Measurements from ENCODE around the gene FBXW7. TPM values are rescaled to one million over a fixed set of nuclear protein-coding genes. Genes with fewer than 3 reads are reported as not detected.

The FBXW7 gene
- total and polyA plus RNA-seq, 7 donors: 3.7 to 122 (median 74.9) TPM

DNA sequence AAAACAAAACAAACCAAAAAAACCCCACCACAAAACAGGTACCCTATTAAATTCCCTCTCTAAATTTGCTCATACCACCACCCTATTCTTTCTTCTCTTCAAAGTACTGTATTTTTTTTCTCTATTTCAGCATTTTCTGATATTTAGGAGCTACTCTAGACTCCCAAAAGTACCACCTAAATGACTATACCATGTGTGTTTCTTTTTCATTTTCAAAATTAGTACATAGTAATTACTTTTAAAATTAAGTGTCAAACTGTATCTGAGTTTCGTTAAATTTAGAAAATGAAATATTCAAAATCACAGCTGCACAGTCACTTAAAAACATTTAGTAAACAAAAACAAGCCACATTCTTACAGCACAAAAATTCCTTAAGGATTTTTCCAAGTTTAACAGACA lies 161.7 kb downstream of the FBXW7 start:
- no peaks in the 10 kb centered on the region for H3K9me3 ChIP-seq
- H3K27me3 ChIP-seq: no peaks in the 10 kb centered on the region
- no peak overlapping the region for H3K27ac ChIP-seq
- TF ChIP-seq EP300 (IDR thresholded peaks at IDR 0.05): no peak
- DNase-seq: no peak
- 79 to 83% methylated on average over 1 of the region's 1 CpG for WGBS, 2 donors
- no peaks in the 10 kb centered on the region for H3K36me3 ChIP-seq
- H3K4me1 ChIP-seq: peaks cover 0 to 14% (median 5%) of the 10 kb centered on the region in 4 donors
- no peak overlapping the region for H3K4me3 ChIP-seq
- intact Hi-C loops (cut with DNase I): no loop called here

DNA sequence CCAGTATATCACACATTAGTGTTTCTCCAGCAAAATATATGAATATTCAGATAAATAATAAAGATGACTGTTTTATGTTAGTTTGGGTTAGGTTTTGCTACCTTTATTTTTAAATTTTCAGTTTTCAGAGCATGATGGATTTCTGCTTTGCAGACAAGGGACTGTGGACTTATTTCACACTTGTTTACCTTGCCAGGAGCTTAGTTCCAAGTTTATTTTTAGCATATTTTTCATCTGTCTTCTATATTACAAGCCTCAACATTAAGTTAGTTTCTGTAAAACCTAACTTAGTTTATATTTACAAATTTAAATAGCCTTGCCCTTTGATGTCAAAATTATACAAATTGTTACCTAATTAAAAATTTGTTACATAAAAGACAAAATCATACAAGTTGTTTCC lies 163.4 kb downstream of the FBXW7 start:
- intact Hi-C loops (cut with DNase I): no loop called here
- peaks cover 0 to 14% (median 5%) of the 10 kb centered on the region in 4 donors for H3K4me1 ChIP-seq
- DNase-seq: no peak
- H3K27me3 ChIP-seq: no peaks in the 10 kb centered on the region
- no peak for TF ChIP-seq POLR2A (IDR thresholded peaks at IDR 0.05)
- TF ChIP-seq EP300 (IDR thresholded peaks at IDR 0.05): no peak
- TF ChIP-seq POLR2AphosphoS5 (IDR thresholded peaks at IDR 0.05): no peak
- TF ChIP-seq, protein P1, sequence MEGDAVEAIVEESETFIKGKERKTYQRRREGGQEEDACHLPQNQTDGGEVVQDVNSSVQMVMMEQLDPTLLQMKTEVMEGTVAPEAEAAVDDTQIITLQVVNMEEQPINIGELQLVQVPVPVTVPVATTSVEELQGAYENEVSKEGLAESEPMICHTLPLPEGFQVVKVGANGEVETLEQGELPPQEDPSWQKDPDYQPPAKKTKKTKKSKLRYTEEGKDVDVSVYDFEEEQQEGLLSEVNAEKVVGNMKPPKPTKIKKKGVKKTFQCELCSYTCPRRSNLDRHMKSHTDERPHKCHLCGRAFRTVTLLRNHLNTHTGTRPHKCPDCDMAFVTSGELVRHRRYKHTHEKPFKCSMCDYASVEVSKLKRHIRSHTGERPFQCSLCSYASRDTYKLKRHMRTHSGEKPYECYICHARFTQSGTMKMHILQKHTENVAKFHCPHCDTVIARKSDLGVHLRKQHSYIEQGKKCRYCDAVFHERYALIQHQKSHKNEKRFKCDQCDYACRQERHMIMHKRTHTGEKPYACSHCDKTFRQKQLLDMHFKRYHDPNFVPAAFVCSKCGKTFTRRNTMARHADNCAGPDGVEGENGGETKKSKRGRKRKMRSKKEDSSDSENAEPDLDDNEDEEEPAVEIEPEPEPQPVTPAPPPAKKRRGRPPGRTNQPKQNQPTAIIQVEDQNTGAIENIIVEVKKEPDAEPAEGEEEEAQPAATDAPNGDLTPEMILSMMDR (IDR thresholded peaks at IDR 0.05): no peak
- H3K27ac ChIP-seq: no peak overlapping the region
- no peaks in the 10 kb centered on the region for H3K36me3 ChIP-seq
- H3K4me3 ChIP-seq: no peak overlapping the region
- H3K9me3 ChIP-seq: no peaks in the 10 kb centered on the region

DNA sequence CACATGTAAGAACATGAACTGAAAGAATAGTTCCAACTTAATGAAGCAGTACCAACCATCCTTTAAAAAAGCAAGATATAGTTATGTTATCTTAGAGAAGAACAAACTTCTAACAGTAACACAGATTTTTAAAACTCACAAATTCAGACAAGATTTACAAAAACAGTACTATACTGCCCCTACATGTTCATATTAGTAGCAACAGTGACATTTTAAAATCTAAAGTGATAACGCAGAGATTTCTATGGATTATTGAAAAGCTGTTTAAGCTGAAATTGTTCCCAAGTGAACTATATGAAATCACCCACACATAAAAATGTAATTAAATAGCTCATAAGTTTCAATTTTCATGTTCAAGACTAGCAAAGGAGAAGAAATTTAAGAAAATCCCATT lies 166.0 kb downstream of the FBXW7 start:
- Histone ChIP-seq H3K4me1 (peaks cover 0 to 10% (median 5%) of the 10 kb centered on the region in 4 donors), H3K27me3 (no peaks in the 10 kb centered on the region), H3K9me3 (no peaks in the 10 kb centered on the region), H3K36me3 (no peaks in the 10 kb centered on the region), H3K27ac (no peak overlapping the region), H3K4me3 (no peak overlapping the region)
- no peak for DNase-seq
- intact Hi-C loops (cut with DNase I): no loop called here
- TF ChIP-seq POLR2AphosphoS5 (IDR thresholded peaks at IDR 0.05): no peak
- TF ChIP-seq, protein P1 (IDR thresholded peaks at IDR 0.05): peak in 1 of 4 experiments; percentile 16
- no peak for TF ChIP-seq POLR2A (IDR thresholded peaks at IDR 0.05)
- no peak for TF ChIP-seq EP300 (IDR thresholded peaks at IDR 0.05)
- WGBS, 2 donors: 72 to 76% methylated on average over 1 of the region's 1 CpG

DNA sequence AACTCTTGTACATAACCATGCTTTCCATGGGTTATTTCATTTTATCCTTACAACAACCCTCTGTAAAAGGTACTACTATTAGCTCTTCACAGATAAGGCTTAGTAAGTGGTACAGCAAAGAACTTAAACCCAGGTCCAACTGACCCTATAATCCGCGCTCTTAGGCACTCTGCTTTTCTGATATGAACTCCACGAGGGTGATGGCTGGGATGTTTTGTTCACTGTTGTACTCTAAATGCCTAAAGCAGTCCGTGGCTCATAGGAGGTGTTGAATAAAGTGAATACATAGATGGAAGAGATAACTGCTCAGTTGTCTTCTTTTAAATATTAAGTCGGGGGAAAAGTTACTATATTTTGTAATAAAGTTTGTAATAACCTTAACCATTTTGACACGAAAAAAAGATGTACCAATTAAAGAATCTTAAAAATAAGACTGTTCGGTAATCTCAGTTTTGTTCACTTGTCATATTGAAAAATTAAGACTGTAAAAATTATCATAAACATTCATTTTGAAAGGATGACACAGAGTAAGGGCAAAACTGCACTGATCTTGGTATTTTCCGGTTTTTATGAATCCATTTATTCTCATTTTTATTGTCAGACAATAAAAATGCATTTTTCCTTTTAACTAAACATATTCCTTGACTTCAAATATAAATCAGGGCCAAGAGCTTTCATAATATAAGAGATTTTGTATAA lies 166.5 kb downstream of the FBXW7 start:
- TF ChIP-seq POLR2AphosphoS5 (IDR thresholded peaks at IDR 0.05) (no peak), EP300 (IDR thresholded peaks at IDR 0.05) (no peak), POLR2A (IDR thresholded peaks at IDR 0.05) (no peak)
- TF ChIP-seq, protein P1 (IDR thresholded peaks at IDR 0.05): no peak
- intact Hi-C loops (cut with DNase I): no loop called here
- 83 to 85% methylated on average over 8 of the region's 8 CpGs for WGBS, 2 donors
- no peak overlapping the region for H3K4me3 ChIP-seq
- H3K27me3 ChIP-seq: no peaks in the 10 kb centered on the region
- no peaks in the 10 kb centered on the region for H3K9me3 ChIP-seq
- no peaks in the 10 kb centered on the region for H3K36me3 ChIP-seq
- no peak for DNase-seq
- H3K27ac ChIP-seq: no peak overlapping the region
- peaks cover 0 to 7% (median 2%) of the 10 kb centered on the region in 4 donors for H3K4me1 ChIP-seq

DNA sequence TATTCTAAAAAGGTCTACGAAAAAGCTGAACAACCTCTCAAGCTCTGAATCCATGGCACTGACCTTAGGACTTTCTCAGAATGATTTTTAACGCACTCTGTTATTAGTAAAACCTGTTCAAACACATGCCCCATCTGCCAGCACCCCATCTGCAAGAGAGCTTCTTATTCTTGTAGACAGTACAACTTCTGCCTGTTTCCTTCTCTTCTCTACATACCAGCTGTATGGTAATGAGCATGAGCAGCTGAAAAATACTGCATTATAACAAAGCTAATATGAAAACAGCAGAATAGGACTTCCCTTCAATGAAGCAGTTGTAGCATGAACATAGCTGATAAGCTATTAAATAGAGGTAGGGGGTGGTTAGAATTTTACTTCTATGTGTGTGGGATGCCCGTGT lies 167.9 kb downstream of the FBXW7 start:
- H3K4me3 ChIP-seq: no peak overlapping the region
- H3K4me1 ChIP-seq: peaks cover 0 to 11% (median 5%) of the 10 kb centered on the region in 4 donors
- TF ChIP-seq EP300 (IDR thresholded peaks at IDR 0.05) (no peak), POLR2A (IDR thresholded peaks at IDR 0.05) (no peak), POLR2AphosphoS5 (IDR thresholded peaks at IDR 0.05) (no peak)
- TF ChIP-seq, protein P1 (IDR thresholded peaks at IDR 0.05): no peak
- no peaks in the 10 kb centered on the region for H3K27me3 ChIP-seq
- intact Hi-C loops (cut with DNase I): no loop called here
- H3K36me3 ChIP-seq: no peaks in the 10 kb centered on the region
- DNase-seq: no peak
- no peak overlapping the region for H3K27ac ChIP-seq
- H3K9me3 ChIP-seq: no peaks in the 10 kb centered on the region
- WGBS, 2 donors: 67 to 89% methylated on average over 3 of the region's 3 CpGs

Data from sigmoid colon (tissue), 7 donors.